Neutrophil (primary cell): ENCODE results near the gene RAB30.

ENCODE experiments used
- H3K27ac ChIP-seq: fragments of 200-600 bp; sonication (generic); 2 replicates; pipeline ENCODE4 v1.5.1; 2016; ENCODE audit warnings: mild to moderate bottlenecking, moderate library complexity
- H3K27me3 ChIP-seq: fragments of 200-600 bp; sonication (generic); 2 replicates; pipeline ENCODE4 v1.6.0; 2016; ENCODE audit warnings: mild to moderate bottlenecking
- H3K36me3 ChIP-seq: fragments of 200-600 bp; sonication (generic); 2 replicates; pipeline ENCODE4 v1.5.1; 2017
- H3K4me1 ChIP-seq, 2 experiments: fragments of 200-600 bp in 1 of 2; sonication (generic) in 1 of 2; 1 replicate in 1 of 2; 2 replicates in 1 of 2; pipeline versions ENCODE4 v1.5.1 to v1.6.1; 2013 to 2016; ENCODE audit warnings: low read depth in 1 of 2, low read length in 1 of 2, mild to moderate bottlenecking in 1 of 2, moderate library complexity in 1 of 2; ENCODE audit not compliant: control insufficient read depth in 1 of 2, insufficient read depth in 1 of 2
- H3K4me3 ChIP-seq, 2 experiments: fragments of 200-600 bp in 1 of 2; sonication (generic) in 1 of 2; 1 replicate in 1 of 2; 2 replicates in 1 of 2; pipeline ENCODE4 v1.5.1; 2013 to 2016; ENCODE audit warnings: low read depth in 1 of 2, low read length in 1 of 2, mild to moderate bottlenecking in 1 of 2, moderate library complexity in 1 of 2
- H3K9me3 ChIP-seq: fragments of 200-600 bp; sonication (generic); 2 replicates; pipeline ENCODE4 v1.5.1; 2016
- CTCF ChIP-seq: fragments of 200-600 bp; sonication (generic); IDR thresholded peaks from 2 replicates; pipeline ENCODE4 v1.5.1; 2016; ENCODE audit warnings: antibody characterized with exemption

RAB30 gene

GRCh38 chr11:83026229-83026628 lies 45.5 kb downstream of the RAB30 start:
- peaks cover 17% of the 10 kb centered on the region for H3K27me3 ChIP-seq
- H3K4me3 ChIP-seq, result no peak overlapping the region
- no peaks in the 10 kb centered on the region for H3K4me1 ChIP-seq
- no peak for TF ChIP-seq CTCF
- no peaks in the 10 kb centered on the region for H3K9me3 ChIP-seq
- H3K36me3 ChIP-seq, result no peaks in the 10 kb centered on the region
- H3K27ac ChIP-seq, result no peak overlapping the region

GRCh38 chr11:83025267-83025704 lies 46.4 kb downstream of the RAB30 start:
- TF ChIP-seq CTCF, result no peak
- Histone ChIP-seq H3K9me3 (no peaks in the 10 kb centered on the region), H3K4me1 (no peaks in the 10 kb centered on the region), H3K4me3 (no peak overlapping the region), H3K27me3 (peaks cover 17% of the 10 kb centered on the region), H3K36me3 (no peaks in the 10 kb centered on the region), H3K27ac (no peak overlapping the region)

- Histone ChIP-seq H3K4me1 (no peaks in the 10 kb centered on the region), H3K27me3 (peaks cover 17% of the 10 kb centered on the region), H3K4me3 (no peak overlapping the region), H3K27ac (no peak overlapping the region), H3K9me3 (no peaks in the 10 kb centered on the region), H3K36me3 (no peaks in the 10 kb centered on the region)
- no peak for TF ChIP-seq CTCF
Measured at GRCh38 chr11:83024270-83024854, 47.3 kb downstream of the RAB30 start.

GRCh38 chr11:83023410-83023809 lies 48.3 kb downstream of the RAB30 start:
- Histone ChIP-seq H3K36me3 (no peaks in the 10 kb centered on the region), H3K4me1 (no peaks in the 10 kb centered on the region), H3K27me3 (peaks cover 17% of the 10 kb centered on the region), H3K4me3 (no peak overlapping the region), H3K9me3 (no peaks in the 10 kb centered on the region), H3K27ac (no peak overlapping the region)
- TF ChIP-seq CTCF, result no peak

- H3K4me1 ChIP-seq, result no peaks in the 10 kb centered on the region
- H3K4me3 ChIP-seq, result no peak overlapping the region
- no peaks in the 10 kb centered on the region for H3K36me3 ChIP-seq
- H3K27me3 ChIP-seq, result peaks cover 12% of the 10 kb centered on the region
- TF ChIP-seq CTCF, result no peak
- no peak overlapping the region for H3K27ac ChIP-seq
- H3K9me3 ChIP-seq, result no peaks in the 10 kb centered on the region
Measured at GRCh38 chr11:83021780-83022125, 49.9 kb downstream of the RAB30 start.
